ENCODE results near the gene AGMAT. TPM values are rescaled to one million over a fixed set of nuclear protein-coding genes. Genes with fewer than 3 reads are reported as not detected.

Gene AGMAT
- total and polyA plus RNA-seq, 2 of the 8 experiments (the other 6 are each of a cell fraction or from before 2014, with no cell fraction given), result 3.7 to 5.8 TPM

DNA sequence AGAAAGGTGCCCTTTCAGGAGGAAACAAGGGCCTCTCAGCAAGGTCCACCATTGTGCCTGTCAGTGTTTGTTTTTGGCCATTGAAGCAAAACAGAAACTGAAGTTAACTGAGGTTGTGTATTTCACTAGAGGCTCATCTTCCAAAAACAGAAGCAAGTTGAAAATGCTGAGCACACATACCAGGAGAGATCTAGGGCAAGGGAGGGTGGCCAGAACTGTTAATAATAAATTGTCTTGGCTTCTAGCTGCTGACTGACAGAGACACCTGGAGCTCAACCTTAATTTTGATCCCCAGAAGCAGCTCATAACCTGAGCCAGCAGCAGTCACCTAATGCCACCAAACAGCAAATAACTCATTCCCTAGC, 5.2 kb downstream of the AGMAT start:
- H2BK5ac ChIP-seq (ENCODE audit: low read depth, low read length), result no peak overlapping the region
- no peak overlapping the region for H2BK12ac ChIP-seq (ENCODE audit: low read depth, low read length)
- H3K23me2 ChIP-seq (ENCODE audit: low read depth, low read length), result peaks cover 2% of the 10 kb centered on the region; the same call in 1 of the 2 replicates
- no peak overlapping the region for H3K4ac ChIP-seq (replicated peaks; ENCODE audit: insufficient read length, low read depth, low read length)
- H2AK5ac ChIP-seq (ENCODE audit: low read depth, low read length), result no peak overlapping the region
- no peak overlapping the region for H3K4me2 ChIP-seq (ENCODE audit: insufficient read depth in 1 of 2, low read depth in 2 of 2, low read length in 2 of 2)
- no peaks in the 10 kb centered on the region for H3K79me1 ChIP-seq (ENCODE audit: low read depth, low read length)
- no peak overlapping the region for H4K91ac ChIP-seq (replicated peaks; ENCODE audit: insufficient read length, low read length)
- no peak overlapping the region for H3K18ac ChIP-seq (ENCODE audit: extremely low read depth, low read length)
- H2AFZ ChIP-seq (ENCODE audit: low read length), result no peak overlapping the region
- H2BK120ac ChIP-seq (replicated peaks; ENCODE audit: low read depth, low read length), result no peak overlapping the region
- no peak overlapping the region for H3K14ac ChIP-seq (ENCODE audit: insufficient read length)
- no peak overlapping the region for H3K4me3 ChIP-seq (ENCODE audit: extremely low read depth in 1 of 4, insufficient read depth in 2 of 4, low read depth in 3 of 4, low read length in 4 of 4)
- no peaks in the 10 kb centered on the region for H3K9me3 ChIP-seq (ENCODE audit: insufficient read depth in 2 of 2, low read depth in 1 of 2, low read length in 1 of 2)
- no peak overlapping the region for H3K9ac ChIP-seq (replicated peaks in 1 of 4; ENCODE audit: extremely low read depth in 1 of 4, low read depth in 3 of 4, low read length in 3 of 4)
- peaks cover 2% of the 10 kb centered on the region in 2 experiments for H4K20me1 ChIP-seq (replicated peaks in 1 of 2; ENCODE audit: control insufficient read depth in 1 of 2, insufficient read depth in 2 of 2, low read length in 2 of 2)
- H2BK15ac ChIP-seq (ENCODE audit: low read length), result no peak overlapping the region
- no peak for TF ChIP-seq SIRT6 (IDR thresholded peaks at IDR 0.05; ENCODE audit: low read length)
- no peaks in the 10 kb centered on the region for H3K27me3 ChIP-seq (replicated peaks in 1 of 4; ENCODE audit: control insufficient read depth in 3 of 4, extremely low read depth in 1 of 4, insufficient read depth in 3 of 4, low read length in 3 of 4)
- H3K27ac ChIP-seq (ENCODE audit: low read depth, low read length), result no peak overlapping the region
- H3K23ac ChIP-seq (ENCODE audit: insufficient read length), result no peak overlapping the region
- H3K4me1 ChIP-seq (replicated peaks in 1 of 4; ENCODE audit: control insufficient read depth in 3 of 4, insufficient read depth in 4 of 4, low read length in 3 of 4), result no peaks in the 10 kb centered on the region
- no peaks in the 10 kb centered on the region for H3K79me2 ChIP-seq (ENCODE audit: control insufficient read depth in 1 of 2, insufficient read depth in 2 of 2, low read length in 2 of 2)
- no peak overlapping the region for H2BK20ac ChIP-seq (ENCODE audit: low read length)
- DNase-seq (ENCODE audit: low read depth in 1 of 2, low spot score in 2 of 2) (no peak), FAIRE-seq (no peak)
- CTCF ChIA-PET (ENCODE audit: partially characterized antibody), result interaction anchor here (1.3 kb wide), 2 partner anchors 12 to 48 kb away, joined by 4 to 6 read pairs; no protein-coding TSS in a partner anchor
- H4K8ac ChIP-seq (ENCODE audit: extremely low read depth, insufficient read depth, low read length), result no peak overlapping the region
- no peak overlapping the region for H3K56ac ChIP-seq (replicated peaks; ENCODE audit: insufficient read length, low read depth, low read length)
- no peak overlapping the region for H4K5ac ChIP-seq (ENCODE audit: insufficient read length, low read depth, low read length)
- POLR2A ChIA-PET (ENCODE audit: partially characterized antibody), result interaction anchor here (0.8 to 4.2 kb wide), 3 partner anchors 9 to 38 kb away, joined by 3 to 23 read pairs (median 3); partner anchors contain the start of gene DDI2
- H3K36me3 ChIP-seq (ENCODE audit: control insufficient read depth in 2 of 4, insufficient read depth in 4 of 4, low read length in 3 of 4), result peaks cover 0 to 3% (median 0%) of the 10 kb centered on the region in 4 experiments; a peak in 1 of 8 replicates
